Endodermal cell (in vitro differentiated cells): ENCODE measurements around the gene MYO1H. TPM values are rescaled to one million over a fixed set of nuclear protein-coding genes. Genes with fewer than 3 reads are reported as not detected.

Experiments
- DNase-seq: peaks from one replicate; pipeline ENCODE4 v3.0.0-alpha.2; 2017
- H3K27ac ChIP-seq: 2 replicates; pipeline ENCODE4 v1.5.1; 2013; ENCODE audit warnings: mild to moderate bottlenecking, low read depth, low read length, moderate library complexity
- H3K27me3 ChIP-seq: 2 replicates; pipeline ENCODE4 v1.6.1; 2013; ENCODE audit warnings: mild to moderate bottlenecking, low read length, moderate library complexity; ENCODE audit not compliant: insufficient read depth, control insufficient read depth, poor library complexity, severe bottlenecking
- H3K36me3 ChIP-seq: 2 replicates; pipeline ENCODE4 v1.7.0; 2013; ENCODE audit warnings: mild to moderate bottlenecking, low read length, moderate library complexity; ENCODE audit not compliant: control insufficient read depth, insufficient read depth
- H3K4me1 ChIP-seq: one replicate; pipeline ENCODE4 v1.7.0; 2013; ENCODE audit warnings: low read length; ENCODE audit not compliant: control insufficient read depth, insufficient read depth
- H3K4me3 ChIP-seq: 2 replicates; pipeline ENCODE4 v1.5.1; 2013; ENCODE audit warnings: mild to moderate bottlenecking, low read length, moderate library complexity
- H3K9ac ChIP-seq: 2 replicates; pipeline ENCODE4 v1.6.1; 2013; ENCODE audit warnings: mild to moderate bottlenecking, low read length, moderate library complexity; ENCODE audit not compliant: poor library complexity, severe bottlenecking; ENCODE audit errors: extremely low read depth
- H3K9me3 ChIP-seq: 2 replicates; pipeline ENCODE4 v1.6.1; 2013; ENCODE audit warnings: mild to moderate bottlenecking, low read length, moderate library complexity; ENCODE audit not compliant: control insufficient read depth
- H3K27ac Mint-ChIP-seq: 2 replicates; pipeline ENCODE4 v1.8.0; 2020; ENCODE audit warnings: mixed read lengths
- H3K27me3 Mint-ChIP-seq: 2 replicates; pipeline ENCODE4 v1.8.0; 2021; ENCODE audit warnings: mild to moderate bottlenecking, mixed read lengths; ENCODE audit not compliant: insufficient read depth
- H3K36me3 Mint-ChIP-seq: 2 replicates; pipeline ENCODE4 v1.8.0; 2020; ENCODE audit warnings: low read depth, mixed read lengths
- H3K4me1 Mint-ChIP-seq: 2 replicates; pipeline ENCODE4 v1.8.0; 2020; ENCODE audit warnings: mixed read lengths
- H3K4me3 Mint-ChIP-seq: 2 replicates; pipeline ENCODE4 v1.8.0; 2020; ENCODE audit warnings: mild to moderate bottlenecking, moderate library complexity, mixed read lengths
- H3K9me3 Mint-ChIP-seq: 2 replicates; pipeline ENCODE4 v1.8.0; 2020; ENCODE audit warnings: mild to moderate bottlenecking, mixed read lengths
- WGBS, 2 experiments: methylation state at CpG; one replicate each; pipeline versions ENCODE4 v1.1.5 to v1.1.7; 2013; ENCODE audit warnings: missing lambda C conversion rate in 2 of 2, mixed read lengths in 1 of 2; ENCODE audit not compliant: insufficient coverage in 1 of 2, insufficient read length in 1 of 2; 5-methylcytosine and 5-hydroxymethylcytosine counted together
- total RNA-seq, 2 donors: library from RNA; stranded (reverse); fragmentation: NEBNext Ultra II Directional in 1 of 2; extraction: Animal tissue kit (Norgen Biotek cat#: 25700) in 1 of 2; gene quantifications; 2 replicates in 1 of 2; 3 replicates in 1 of 2; pipeline ENCODE4 v1.2.1, GENCODE V29; 2021
- TF ChIP-seq, protein P1 (sequence below): fragments of 200-600 bp; sonication (generic); conservative IDR thresholded peaks from 2 replicates; pipeline ENCODE4 v1.5.0; 2021; ENCODE audit warnings: antibody characterized with exemption, mild to moderate bottlenecking

The MYO1H gene
- total RNA-seq, 2 donors from 2014 or later = not detected

DNA sequence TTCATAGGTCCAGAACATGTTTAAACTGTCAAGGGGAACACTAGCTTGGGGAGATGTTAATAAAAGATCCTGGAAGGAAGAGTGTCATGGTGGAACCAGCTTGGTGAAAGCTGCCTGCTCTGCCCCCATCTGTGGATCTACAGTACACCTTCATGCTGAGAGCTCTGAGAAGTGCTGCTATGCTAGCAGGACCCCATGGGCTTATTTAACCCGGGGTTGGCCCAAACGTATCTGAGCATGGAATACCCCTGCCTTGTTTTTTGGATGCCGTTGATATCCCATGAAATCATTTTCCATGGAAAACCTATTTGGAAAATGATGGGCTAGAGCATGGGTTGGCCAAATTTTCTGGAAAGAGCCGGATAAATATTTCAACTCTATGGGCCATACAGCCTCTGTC, 144.0 kb downstream of the MYO1H start:
- Mint-ChIP-seq H3K27me3 (no peaks in the 10 kb centered on the region), H3K36me3 (peaks cover 84% of the 10 kb centered on the region), H3K27ac (no peak overlapping the region), H3K4me1 (no peaks in the 10 kb centered on the region), H3K4me3 (no peak overlapping the region), H3K9me3 (peaks cover 24% of the 10 kb centered on the region)
- no peak for DNase-seq
- Histone ChIP-seq H3K4me3 (no peak overlapping the region), H3K27me3 (no peaks in the 10 kb centered on the region), H3K27ac (no peak overlapping the region), H3K4me1 (no peaks in the 10 kb centered on the region), H3K36me3 (peaks cover 85% of the 10 kb centered on the region), H3K9me3 (peaks cover 25% of the 10 kb centered on the region), H3K9ac (no peak overlapping the region)
- WGBS, 2 experiments = 90 to 95% methylated on average over 4 of the region's 4 CpGs
- TF ChIP-seq, protein P1, sequence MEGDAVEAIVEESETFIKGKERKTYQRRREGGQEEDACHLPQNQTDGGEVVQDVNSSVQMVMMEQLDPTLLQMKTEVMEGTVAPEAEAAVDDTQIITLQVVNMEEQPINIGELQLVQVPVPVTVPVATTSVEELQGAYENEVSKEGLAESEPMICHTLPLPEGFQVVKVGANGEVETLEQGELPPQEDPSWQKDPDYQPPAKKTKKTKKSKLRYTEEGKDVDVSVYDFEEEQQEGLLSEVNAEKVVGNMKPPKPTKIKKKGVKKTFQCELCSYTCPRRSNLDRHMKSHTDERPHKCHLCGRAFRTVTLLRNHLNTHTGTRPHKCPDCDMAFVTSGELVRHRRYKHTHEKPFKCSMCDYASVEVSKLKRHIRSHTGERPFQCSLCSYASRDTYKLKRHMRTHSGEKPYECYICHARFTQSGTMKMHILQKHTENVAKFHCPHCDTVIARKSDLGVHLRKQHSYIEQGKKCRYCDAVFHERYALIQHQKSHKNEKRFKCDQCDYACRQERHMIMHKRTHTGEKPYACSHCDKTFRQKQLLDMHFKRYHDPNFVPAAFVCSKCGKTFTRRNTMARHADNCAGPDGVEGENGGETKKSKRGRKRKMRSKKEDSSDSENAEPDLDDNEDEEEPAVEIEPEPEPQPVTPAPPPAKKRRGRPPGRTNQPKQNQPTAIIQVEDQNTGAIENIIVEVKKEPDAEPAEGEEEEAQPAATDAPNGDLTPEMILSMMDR = no peak

DNA sequence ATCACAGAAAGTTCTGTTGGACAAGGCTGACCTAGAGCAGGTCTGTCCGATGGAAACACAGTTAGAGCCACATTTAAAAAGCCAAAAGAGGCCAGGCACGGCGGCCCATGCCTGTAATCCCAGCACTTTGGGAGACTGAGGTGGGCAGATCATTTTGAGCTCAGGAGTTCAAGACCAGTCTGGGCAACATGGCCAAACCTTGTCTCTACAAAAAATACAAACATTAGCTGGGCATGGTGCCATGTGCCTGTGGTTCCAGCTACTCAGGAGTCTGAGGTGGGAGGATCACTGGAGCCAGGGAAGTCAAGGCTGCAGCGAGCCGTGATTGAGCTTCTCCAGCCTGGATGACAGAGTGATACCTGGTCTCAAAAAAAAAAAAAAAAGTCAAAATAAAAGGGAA, 144.7 kb downstream of the MYO1H start:
- Histone ChIP-seq H3K27ac (no peak overlapping the region), H3K4me1 (no peaks in the 10 kb centered on the region), H3K9me3 (peaks cover 27% of the 10 kb centered on the region), H3K9ac (no peak overlapping the region), H3K36me3 (peaks cover 82% of the 10 kb centered on the region), H3K27me3 (no peaks in the 10 kb centered on the region), H3K4me3 (no peak overlapping the region)
- no peak overlapping the region for H3K27ac Mint-ChIP-seq
- peaks cover 25% of the 10 kb centered on the region for H3K9me3 Mint-ChIP-seq
- no peaks in the 10 kb centered on the region for H3K27me3 Mint-ChIP-seq
- TF ChIP-seq, protein P1 = no peak
- no peak for DNase-seq
- no peak overlapping the region for H3K4me3 Mint-ChIP-seq
- 82 to 97% methylated on average over 3 to 5 of the region's 5 CpGs for WGBS, 2 experiments
- H3K4me1 Mint-ChIP-seq = no peaks in the 10 kb centered on the region
- peaks cover 81% of the 10 kb centered on the region for H3K36me3 Mint-ChIP-seq

DNA sequence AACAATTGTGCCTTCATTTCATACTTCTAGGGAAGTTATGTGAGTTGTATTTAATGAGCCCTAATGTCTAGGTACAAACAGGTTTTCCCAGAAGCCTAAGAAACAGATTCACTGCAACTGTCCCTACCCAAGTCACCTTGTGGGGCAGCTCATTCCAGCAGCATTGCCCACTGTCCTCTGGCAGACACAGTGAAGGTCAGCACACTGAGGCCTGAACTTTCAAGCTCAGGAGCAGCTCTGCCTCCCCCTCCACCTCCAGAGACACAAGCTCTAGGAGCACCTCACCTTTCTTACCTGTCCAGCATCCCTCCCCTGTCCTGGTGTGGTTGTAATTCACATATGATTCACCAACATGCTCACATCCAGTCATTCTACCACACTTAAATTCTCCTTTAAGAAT, 145.4 kb downstream of the MYO1H start:
- H3K4me1 Mint-ChIP-seq = no peaks in the 10 kb centered on the region
- H3K27ac Mint-ChIP-seq = no peak overlapping the region
- no peaks in the 10 kb centered on the region for H3K27me3 Mint-ChIP-seq
- no peak for DNase-seq
- TF ChIP-seq, protein P1 = no peak
- peaks cover 25% of the 10 kb centered on the region for H3K9me3 Mint-ChIP-seq
- Histone ChIP-seq H3K27ac (no peak overlapping the region), H3K9ac (no peak overlapping the region), H3K4me1 (no peaks in the 10 kb centered on the region), H3K4me3 (no peak overlapping the region), H3K36me3 (peaks cover 82% of the 10 kb centered on the region), H3K9me3 (peaks cover 27% of the 10 kb centered on the region), H3K27me3 (no peaks in the 10 kb centered on the region)
- H3K4me3 Mint-ChIP-seq = no peak overlapping the region
- peaks cover 81% of the 10 kb centered on the region for H3K36me3 Mint-ChIP-seq
